GM21367 (cell line): ENCODE data around the gene APH1B.
"Not testable (repeated sequence)": the region's sequence is repeated elsewhere in the genome, so short reads cannot be mapped to it uniquely, and the experiment has no call there.

Source experiments
- ATAC-seq: cut with Tn5 transposase; IDR thresholded peaks from one replicate; pipeline ENCODE4 v1.9.1; 2021; ENCODE audit not compliant: unreplicated experiment

Gene APH1B

DNA sequence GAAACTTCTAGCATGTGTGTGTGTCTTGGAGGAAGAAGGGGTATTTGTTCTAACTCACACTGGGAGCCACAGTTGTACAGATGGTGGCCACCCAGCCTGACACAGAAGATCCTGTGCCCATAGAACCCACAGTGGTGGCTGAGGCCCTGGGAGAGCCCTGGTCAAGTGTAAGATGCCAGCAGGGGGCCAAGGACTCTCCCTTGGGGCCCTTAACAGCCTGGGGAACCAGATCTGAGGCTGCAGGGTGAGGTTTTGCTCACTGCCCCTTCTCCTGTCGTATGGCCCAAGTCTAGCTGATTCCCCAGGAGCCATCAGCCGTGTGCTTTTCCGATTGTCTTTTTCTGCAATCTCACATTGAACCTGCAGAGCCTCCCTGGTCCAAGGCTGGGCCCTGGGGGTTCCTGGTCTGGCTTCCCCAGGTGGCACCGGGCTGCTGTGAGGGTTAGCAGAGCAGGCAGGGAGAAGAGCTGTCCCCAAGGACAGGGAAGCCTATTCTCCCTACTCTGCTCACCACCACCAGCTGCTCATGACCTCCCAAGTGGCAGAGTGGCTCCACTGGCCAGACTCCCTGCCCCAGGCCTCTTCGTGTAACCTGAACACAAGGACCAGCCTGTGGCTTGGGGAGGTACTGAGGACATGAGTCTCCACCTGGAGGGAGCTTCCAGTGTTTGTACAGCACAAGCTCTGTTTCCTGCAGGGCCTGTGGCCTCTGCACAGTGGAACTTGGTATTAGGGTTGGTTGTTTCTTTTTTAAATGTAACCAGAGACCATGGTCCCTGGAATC, 52.4 kb downstream of the APH1B start:
- ATAC-seq = no peak

DNA sequence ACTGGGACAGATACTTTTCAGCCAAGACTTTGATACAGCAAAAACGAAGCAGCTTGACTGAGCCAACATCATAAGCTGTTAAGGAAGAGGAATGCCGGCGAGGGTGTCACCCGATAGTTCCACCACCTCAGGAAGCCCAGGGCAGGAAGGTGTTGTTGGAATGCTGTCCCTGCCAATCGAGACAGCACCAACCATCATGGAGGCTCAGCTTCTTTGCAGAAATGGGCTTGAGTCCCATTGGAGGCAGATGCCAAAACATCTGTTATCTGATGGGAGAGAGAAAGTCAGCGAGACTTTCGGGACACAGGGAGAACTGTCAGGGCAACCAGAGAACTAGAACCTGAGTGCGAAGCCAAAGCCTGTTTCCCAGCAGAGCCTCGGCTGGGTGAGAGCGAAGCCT, 53.5 kb downstream of the APH1B start:
- ATAC-seq = no peak

DNA sequence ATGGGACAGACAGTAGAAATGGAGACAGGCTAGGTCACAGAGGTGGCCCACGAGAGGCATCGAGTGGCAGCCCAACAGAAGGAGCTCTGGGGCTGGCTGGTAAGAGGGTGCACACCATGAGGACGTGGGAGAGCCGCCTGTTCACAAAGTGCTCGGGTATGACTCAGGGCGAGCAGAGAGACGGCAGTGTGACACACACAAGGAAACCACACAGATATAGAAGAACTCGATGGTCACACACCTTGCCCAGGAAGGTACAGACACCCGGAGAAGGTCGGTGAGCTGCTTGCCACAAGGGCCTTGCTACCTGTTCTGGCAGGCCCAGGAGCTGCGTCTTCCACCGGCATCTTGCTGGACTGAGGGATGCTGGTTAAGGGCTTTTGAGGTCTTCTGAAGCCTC, 54.1 kb downstream of the APH1B start:
- no peak for ATAC-seq

DNA sequence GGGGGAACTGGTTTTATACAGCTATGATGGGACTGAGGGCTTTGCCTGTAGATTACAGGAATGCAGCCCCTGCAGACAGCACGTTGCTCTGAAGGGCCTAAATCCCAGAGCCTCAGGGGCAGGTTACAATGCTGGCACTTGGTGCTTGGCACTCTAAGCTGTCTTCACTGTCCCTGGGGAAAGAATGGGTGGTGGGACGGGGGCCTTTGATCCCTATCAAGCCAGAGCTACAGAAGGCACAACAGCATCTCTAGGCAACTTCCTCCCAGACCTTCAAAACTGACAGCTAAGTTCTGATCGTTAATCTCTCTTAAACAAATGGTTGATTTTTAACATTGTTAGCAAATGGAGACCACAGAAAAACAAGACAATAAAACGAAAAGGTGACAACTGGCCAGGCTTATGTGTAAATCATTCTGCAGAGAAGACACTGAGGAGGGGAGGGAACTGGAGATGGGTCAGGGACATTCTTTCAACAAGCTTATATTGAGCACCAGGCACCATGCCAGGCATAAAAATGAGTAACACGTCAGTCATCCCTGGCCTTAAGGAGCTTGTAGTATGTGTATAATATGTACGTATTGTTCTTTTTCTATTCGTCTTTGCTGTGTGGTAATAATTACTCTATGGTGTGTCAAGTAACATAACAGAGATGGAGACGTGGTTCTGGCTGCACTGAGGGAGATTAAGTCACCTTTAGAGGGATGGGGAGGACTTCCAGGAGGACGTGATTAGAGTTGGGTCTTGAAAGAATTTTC, 55.1 kb downstream of the APH1B start:
- ATAC-seq = no peak

DNA sequence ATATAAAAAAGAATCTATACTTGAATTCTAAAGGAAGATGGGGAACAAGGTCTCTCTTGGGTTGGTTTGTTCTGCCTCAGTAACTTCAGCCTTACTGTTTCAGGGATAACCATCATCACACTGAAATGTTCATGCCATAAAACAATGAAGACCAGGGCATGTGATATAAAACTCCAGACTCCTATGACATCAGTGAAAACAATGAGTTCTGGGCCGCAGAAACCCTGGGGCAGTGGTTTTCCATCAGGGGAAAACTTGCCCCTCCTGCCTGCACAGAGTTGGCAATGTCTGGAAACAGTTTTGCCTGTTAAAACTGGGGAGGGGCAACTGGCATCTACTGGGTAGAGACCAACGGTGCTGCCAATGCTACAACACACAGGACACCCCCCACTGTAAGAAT, 57.4 kb downstream of the APH1B start:
- no peak for ATAC-seq

DNA sequence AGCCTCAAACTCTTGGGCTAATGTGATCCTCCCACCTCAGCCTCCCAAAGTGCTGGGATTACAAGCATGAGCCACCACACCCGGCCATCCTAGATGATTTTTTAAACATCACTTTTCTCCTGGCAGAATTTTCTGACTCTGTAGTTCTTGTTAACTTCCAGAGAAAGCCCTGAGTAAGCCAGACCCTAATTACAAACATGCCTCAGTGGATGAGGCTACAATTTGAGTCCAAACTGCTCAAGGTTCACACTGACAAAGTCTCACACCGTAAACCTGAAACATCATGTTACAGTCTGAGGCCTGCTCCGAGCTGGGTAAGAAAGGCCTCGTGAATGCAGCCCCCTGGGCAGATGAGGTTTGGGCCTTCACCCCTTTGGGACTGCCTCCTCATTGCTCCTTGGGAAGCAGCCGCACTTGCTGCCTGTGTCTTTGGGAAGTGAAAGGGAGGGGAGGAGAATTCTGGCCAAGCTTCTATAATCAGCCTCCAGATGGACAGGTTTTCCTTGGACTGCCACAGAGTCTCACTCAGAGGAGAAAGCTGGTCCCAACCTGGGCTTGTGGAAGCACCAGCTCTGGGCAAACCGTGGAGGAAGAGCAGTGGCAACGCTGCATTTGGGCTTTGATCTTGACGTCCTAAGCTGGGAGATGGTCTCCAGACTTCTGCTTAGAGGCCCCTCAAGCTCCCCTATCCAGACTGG, 58.3 kb downstream of the APH1B start:
- no peak for ATAC-seq

DNA sequence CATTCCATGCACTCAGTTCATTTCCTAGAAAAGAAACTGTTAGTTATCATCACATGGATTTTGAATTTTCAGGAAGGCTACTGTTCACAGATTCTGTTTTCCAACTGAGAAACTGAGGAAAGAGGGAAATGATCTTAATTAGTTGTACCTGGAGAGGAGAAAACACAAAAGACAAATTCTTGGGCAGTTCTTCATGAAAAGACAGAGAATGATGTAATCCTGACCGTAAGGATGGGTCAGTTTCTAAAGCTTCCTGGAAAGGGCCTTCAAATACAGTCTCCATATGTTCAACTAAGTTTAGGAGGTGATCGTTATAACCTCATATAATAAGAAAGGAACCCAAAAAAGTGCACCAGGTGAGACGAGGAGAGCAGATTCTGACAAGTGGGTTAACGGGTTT, 59.6 kb downstream of the APH1B start:
- ATAC-seq = no peak

DNA sequence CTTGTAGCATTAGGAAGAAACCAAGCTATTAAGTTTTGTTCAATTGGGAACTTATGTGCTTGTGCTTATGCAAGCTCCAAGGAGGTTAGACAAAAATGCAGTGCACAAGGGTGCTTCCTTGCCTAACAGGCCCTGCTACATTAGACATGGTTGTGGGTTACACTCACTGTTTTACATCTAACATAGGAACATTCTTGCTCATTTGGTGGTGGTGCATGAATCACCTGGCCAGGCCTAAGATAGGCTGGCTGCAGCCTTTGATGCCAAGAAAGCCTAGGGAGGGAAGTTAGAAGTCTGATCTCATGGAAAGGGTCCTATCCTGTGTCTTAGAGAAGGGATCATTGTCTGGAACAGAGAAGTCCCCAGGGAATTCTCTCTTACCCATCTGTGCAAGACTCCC, 60.8 kb downstream of the APH1B start:
- no peak for ATAC-seq

DNA sequence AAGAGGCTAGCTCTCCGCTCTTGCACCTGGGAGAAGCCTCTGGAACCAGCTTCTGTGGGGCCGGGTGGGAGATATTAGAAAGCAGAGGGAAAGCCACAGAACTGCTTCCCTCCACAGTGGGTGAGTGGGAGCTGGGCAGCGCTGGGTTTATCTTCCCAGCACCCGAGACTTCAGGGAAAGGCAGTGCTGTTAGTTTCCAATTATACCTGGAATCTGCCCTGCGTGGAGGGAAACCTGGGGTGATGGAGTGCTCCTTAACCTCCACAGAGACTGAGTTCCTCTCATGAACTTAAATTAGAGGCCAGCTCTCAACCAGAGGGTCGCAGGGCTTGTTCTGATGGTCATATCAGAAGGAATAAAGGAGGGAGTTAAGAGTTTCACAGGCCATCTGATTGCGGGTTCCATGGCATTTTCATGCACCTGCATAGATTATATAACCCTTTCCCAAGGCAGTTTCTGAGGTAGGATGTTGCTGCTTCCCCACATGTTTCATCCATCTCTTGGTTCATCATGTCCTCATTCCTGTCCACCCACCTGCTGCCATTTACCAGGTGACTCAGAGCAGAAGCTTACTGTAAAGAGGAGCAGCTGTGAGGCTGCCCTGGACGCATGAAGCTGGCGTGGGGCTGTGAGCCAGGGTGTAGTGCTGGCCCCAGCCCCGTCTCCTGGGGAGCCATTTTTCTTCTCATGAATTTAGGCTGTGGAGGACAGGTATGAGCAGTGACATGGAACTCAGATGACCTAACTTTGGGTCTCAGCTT, 61.8 kb downstream of the APH1B start:
- ATAC-seq = no peak

DNA sequence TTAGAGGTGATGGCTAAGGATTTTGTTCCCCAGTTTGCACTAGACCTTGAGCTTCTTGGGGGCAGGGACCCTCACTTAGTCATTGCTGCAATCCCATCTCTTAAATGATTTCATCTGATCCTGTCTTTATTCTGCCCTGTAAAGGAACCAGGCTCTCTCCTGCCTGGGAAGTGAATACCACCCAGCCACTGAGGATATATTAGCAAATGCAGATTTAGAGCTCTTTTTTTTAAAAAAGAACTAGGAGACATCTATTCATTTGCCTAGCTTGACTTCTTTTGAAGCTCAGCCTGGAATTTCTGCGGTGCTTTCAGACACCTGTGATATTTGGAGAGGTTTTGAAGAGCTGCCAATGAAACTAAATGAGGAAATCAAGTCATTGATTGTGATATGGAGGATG, 62.4 kb downstream of the APH1B start:
- no peak for ATAC-seq

DNA sequence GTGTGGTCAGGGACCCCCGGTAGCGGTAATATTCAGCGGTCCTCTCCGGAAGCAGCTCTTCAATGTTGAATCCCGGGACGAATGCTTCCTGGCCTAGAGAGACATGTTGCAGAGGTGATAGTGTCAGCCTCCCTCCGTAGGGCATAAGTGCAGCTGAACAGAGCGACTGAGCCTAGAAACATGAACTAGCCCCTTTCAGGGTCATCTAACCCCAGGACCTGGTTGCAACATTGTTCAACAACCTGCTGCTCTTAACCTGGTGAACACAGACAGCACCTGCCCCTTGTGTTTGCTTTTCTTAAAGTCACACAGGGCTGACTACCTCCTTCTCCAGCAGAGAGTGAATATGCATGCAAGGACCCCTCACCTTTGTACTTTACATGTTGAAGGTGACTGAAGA, 62.9 kb downstream of the APH1B start:
- no peak for ATAC-seq

DNA sequence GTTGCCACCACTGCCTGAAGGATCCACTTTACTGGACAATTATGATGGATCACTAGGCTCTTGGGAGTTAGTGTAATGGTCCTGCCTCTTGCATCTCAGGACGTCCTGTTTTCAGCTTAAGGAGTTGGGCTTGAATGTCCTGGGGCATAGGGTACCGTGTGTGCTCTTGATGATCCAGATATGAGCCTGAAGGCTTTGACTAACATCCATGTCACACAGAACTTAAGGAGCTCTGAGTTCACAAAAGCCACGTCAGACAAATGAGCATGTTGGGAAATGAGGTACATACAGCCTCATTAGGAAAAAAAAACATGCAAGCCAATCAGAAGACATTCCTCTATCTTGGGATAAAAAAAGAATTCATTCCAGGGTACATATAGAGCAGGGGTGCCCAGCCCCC, 63.5 kb downstream of the APH1B start:
- no peak for ATAC-seq

DNA sequence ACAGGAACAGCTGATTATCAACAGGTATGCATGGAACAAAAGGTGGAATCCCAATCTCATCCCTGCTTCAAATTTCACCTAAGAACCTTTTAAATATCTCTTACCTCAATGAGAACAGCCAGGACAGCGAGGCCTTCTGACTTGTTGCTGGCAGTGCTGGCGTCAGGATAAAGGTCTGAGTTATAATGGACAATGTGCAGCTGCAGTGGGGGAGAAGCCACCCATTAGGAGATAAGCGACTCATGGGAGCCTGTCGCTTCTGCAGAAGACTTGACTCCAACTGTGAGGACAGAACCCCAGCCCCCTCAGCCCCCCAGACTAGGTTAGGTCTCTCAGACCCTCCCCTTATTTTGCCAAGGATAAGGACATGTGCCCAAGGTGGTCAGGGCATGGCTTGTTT, 64.5 kb downstream of the APH1B start:
- no peak for ATAC-seq

DNA sequence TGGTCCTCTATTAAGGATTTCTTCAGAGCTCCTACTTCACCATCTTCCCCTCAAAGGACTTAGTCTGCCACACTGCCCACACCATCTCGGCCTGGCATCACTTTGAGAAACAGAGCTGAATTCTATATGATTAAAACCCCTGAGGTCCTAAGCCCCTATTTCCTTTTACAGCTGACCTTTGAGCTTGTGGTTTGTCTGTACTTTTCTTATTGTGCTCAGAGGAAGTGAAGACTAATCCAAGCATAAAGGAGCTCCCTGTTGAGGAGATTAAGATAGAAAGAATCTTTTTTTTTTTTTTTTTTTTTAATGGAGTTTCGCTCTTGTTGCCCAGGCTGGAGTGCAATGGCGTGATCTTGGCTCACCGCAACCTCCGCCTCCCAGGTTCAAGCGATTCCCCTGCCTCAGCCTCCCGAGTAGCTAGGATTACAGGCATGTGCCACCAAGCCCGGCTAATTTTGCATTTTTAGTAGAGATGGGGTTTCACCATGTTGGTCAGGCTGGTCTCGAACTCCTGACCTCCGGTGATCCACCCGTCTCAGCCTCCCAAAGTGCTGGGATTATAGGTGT, 65.7 kb downstream of the APH1B start:
- ATAC-seq = not testable (repeated sequence)

DNA sequence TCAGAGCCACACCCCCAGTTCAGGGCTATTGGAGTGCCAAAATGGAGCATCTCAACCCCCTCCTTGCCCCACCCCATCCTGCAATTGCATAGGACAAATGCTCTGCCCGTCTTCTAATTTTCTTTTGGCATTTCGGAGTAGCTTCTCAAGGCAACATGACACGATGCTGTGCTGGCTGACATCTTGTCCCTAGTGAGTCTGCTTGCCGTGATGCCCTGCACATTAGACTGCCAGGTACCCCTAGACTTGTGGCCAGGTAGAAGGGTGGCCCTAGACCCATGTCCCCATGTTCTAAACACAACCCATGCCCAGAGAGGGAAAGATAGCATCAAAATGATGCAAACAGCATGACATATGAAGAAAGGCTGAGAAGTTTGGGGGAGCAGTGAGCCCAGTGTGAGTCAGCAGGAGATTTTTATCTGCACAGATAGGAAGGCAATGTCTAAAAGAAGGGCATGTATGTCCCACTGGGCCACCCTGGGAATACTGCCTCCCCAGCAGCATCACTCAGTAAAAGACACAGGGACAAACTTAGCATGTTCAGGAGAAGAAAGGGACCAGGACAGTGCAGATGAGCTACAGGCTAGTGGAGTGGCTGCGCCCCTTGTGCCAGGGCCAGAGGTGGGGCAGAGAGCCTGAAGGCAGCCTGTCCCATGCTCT, 67.5 kb downstream of the APH1B start:
- no peak for ATAC-seq

DNA sequence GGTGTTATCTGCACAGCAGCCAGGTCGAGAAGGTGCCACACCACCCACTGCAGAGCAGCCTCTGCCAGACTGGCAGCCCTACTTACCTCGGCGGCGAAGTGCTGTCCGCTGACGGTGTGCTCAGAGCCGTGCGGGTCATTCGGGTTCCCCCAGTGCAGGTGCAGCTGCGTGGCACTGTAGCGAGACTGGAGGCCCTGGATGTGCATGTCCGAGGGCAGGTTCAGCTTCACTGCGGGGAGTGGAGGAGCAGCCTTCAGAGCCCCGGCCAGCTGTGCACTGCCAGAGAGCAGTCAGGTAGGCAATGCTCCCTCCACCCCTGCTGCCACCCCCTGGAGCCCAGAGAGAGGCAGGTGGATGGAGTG, 68.0 kb downstream of the APH1B start:
- ATAC-seq = no peak

DNA sequence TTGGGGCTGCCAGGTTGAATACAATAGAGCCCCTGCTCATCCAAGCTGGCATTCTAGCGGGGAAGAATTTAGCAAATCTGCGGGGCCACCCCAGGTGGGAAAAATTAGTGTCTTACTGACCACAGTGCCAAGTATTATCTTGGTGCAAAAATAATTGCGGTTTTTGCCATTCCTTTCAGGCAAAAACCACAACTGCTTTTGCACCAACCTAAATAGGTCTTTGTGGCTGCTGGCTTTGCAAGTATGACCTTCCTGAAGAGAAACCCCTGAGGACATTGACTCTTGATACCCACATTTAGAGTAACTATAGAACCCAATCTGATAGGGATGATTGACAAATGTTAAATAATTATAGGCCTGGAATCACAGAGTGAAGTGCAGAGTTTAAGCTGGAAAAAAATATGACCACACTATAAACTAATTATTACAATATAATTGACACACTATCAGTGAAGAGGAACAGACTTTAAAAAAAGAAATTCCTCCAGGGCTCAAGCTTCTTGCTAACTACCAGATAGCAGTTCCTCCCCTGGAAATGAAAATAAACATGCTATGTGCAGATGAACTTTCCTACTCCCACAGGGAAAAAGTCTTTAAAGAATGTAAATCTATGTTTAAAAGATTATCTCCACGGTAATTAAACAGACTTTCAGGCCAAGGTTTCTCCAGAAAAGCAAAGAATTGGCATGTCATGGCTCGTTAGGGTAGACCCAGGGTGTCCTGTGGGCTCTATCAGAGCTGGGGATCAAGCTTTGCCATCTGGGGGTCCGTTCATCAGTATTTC, 69.9 kb downstream of the APH1B start:
- ATAC-seq = no peak

DNA sequence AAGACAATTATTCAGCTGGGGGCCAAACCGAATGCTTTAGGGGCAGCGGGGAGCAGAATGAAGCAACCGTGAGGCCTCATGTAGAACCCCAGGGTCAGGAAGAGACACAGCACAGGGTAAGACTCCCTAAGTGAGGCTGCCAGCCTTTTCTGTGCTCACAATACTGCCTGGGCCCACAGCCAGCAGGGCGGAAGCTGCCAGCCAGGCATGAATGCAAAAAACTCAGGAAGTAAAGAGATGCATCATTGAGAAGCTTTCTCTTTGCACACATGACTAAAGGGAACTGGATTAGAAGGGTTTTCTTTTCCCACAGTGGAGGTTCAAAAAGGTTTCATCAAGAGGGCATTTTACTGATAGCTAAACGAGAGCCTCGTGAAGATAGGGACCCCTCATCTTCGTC, 71.0 kb downstream of the APH1B start:
- no peak for ATAC-seq

DNA sequence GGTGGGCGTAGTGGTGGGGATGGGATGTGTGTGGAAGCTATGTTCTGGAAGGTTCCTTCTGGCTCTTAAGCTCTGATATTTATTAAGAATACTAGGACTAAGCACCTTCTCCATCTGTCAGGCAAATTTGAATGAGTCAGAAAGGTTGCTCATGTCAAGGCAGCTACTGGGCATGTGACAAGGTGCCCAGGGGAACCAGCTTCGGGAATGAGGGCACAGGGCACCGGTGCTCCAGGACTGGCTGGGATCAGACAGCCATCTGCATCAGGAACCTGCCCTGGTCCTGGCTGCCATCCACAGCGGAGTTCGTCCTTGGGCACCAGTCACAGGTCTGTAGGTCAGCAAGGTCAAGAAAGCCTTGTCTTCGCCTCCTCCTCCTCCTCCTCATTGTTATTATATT, 71.8 kb downstream of the APH1B start:
- no peak for ATAC-seq

DNA sequence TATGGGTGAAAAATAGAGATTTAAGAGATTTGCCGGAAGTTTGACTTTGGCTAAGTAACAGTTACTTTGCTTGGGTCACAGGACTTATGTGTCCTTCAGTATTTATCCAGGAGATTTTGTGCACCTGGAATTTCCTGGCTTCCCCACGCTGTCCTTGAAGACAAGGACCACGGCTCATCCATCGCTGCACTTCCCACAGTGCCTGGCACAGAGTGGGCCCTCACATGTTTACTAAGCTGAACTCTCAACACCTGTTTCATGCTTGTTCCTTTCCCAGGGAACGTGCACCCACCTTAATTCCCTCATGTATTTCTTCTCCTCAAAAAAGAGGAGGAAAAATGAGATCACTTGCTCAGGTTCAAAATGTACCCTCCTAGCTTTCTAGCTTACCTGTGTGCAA, 72.2 kb downstream of the APH1B start:
- ATAC-seq = no peak
